Measurements from ENCODE around the gene SLC5A12.

- TF ChIP-seq CTCF (IDR thresholded peaks at IDR 0.05): no peak
- no peak for TF ChIP-seq POLR2A (IDR thresholded peaks at IDR 0.05)
These were observed 6.7 kb downstream of the SLC5A12 start for GRCh38 chr11:26715133-26715532.

Measured in esophagus squamous epithelium (tissue), 4 donors.